LoVo (cell line): ENCODE measurements around the gene ACAA2.

Experiments
- DNase-seq: peaks from one replicate; pipeline ENCODE4 v3.0.0-alpha.2; 2016; ENCODE audit warnings: low spot score

The ACAA2 gene

DNA sequence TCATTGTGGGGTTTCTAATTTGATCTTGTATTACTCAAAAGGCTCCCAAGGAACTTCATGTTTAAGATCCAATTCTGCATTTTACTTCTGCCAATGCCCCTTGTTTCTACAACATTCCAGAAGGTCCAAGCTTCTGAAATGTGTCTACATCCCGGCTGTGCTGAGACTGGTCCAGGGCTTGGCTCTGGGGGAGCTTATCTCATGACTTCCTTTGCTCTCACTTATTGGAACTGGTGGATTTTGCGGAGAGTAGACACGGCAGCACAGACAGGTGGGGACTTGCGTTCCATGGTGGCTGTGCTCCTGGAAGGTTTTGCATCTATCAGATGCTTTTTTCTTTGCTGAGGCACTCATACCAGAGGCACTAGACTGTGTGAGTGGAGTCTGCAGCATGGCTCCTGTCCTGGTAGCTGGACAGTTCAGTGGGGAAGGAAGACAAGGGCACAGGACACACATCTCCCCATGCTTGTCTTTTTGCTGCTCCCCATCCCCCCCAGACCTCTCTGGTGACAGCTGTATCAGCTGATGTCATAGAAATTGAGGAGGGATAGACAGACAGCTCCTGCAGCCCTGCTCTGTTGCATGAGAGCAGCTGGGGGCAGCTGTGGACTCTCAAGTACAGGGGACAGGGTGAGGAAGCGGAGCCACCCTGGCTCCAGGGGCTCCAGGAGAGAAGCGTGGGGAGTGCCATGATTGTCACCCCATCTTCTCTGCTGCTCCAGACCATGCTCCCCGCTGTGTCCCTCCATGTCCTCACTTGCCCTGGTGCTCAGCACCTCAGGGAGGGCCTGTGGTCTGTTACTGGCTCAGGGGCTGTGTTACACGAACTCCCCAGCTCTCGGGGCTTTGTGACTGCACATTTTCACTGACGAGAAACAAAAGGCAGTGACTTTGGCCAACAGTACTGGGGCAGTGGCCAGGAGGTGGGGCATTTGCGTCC lies 46.0 kb downstream of the ACAA2 start:
- DNase-seq, result no peak

DNA sequence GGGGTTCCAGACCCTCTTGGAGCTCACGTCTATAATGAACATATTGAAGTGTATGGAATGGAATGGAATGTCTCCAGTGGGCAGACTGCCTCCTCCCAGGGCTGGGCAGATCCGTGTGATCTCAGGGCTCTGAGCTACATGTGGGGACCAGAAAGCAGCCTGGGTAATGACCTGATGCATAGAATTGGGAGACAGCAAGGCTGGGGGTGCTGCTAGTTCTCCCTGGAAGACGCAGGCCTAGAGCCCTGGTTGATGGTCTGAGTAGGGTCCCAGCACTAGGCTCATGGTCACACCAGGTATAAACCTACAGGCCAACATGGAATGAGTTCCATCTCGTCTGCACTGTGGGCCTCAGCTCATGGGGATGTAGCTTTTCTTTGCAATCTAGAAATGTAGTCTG lies 46.7 kb downstream of the ACAA2 start:
- no peak for DNase-seq

DNA sequence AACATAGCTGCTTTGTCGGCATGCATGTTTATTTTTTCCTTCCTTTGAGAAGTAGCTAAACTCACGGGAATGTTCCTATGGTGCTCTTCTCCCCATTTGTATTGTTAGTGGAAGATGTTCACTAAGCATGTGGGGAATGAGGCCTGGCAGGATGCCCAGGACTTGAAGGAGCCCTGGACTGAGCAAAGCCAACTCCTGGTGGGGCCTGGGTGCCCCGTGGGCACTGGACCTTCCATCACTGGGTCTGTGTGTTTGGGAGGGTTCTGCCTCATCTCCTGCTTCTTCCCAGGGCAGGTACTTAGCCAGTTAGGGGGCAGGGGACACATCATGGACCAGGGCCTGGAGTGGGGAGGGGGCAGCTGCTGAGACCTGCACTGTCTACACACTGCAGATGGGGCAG lies 49.3 kb downstream of the ACAA2 start:
- DNase-seq, result no peak

DNA sequence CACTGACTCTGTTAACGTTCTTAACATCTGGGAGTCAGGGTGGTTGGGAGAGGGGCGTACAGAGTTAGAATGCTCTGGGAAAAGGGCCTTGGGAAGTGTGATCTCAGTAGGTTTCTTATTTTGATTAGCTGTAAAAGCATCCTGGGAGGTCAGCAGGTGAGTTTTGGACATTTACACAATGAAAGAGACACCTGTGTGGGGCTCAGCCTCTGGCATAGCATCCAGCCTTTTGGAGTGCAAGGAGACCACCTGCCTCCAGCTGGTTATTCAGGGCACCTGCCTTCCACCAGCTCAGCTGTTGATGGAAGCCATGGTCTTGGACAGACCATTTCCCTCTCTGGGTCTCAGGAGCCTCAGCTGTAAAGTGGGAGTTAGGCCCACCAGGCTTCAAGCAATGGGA lies 49.7 kb downstream of the ACAA2 start:
- no peak for DNase-seq

DNA sequence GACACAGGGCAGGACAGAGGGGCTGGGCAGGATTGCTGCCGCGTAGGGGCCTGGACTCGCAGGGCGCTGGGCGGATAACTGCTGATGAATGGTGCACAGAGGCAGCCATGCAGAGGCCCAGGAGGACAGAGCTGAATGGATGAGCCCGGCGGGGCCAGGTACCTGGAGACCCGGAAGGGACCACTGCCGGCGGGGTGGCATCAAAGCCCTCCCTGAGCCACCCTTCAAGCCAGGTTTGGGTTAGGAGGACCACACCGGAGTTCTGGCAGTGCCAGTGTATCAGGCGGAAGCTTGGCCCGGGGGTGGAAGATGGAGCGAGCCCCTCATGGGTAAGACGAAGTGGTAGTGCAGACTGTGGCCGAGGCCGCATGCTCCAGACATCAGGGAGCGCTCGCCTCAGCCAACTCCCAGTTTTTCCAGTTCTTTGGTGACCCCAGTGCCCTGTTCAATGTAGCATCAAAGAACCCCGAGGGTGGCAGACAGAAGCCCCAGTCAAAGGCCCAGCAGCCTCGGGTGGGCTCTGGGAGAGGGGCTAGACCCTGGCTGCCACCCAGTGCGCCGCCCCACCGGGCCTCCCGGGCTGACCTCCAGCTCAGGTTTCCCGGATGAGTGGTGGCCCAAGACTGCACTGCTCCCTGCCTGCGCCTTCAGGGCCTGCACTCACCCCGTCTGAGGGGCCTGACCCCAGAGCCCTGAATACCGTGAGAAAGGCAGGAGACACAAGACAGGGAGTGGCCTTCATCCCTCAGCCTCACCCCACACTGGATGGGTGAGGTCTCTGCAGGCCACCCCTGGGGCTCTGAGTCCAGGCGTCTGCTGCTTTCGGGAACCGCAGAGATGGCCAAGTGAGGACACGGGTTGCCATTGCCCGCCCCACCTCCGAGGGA lies 50.9 kb downstream of the ACAA2 start:
- DNase-seq, result no peak

DNA sequence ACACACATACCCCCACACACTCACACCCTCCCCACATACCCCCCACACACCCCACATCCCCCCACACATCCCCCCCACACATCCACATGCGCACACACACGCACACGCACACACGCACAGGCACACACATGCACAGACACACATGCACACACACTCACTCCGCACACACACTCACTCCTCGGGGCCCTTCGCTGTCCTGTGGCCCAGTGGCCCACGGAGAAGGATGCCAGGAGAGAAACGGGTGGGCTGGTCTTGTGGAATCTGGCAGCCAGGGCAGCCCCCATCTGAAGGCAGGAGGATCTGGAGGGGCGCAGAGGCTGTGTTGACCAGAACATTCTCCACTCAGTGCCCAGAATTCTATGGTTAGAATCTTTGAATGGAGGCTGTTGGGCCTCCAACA lies 51.6 kb downstream of the ACAA2 start:
- DNase-seq, result no peak

DNA sequence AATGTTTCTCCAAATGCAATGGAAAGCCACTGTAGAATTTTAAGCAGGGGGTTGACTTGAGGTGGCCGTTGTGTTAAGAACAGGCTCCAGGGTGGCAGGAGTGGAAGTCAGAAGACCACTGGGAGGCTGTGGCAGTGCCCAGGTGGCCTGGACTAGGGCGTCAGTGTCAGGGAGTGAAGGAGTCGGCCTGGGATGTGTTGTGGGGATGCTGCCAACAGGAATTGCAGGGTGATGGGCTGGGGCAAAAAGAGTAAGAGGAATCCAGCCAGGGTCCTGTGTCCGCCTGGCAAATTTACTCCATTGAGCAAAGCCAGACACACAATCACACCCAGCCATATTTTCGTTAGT lies 55.1 kb downstream of the ACAA2 start:
- DNase-seq, result no peak

DNA sequence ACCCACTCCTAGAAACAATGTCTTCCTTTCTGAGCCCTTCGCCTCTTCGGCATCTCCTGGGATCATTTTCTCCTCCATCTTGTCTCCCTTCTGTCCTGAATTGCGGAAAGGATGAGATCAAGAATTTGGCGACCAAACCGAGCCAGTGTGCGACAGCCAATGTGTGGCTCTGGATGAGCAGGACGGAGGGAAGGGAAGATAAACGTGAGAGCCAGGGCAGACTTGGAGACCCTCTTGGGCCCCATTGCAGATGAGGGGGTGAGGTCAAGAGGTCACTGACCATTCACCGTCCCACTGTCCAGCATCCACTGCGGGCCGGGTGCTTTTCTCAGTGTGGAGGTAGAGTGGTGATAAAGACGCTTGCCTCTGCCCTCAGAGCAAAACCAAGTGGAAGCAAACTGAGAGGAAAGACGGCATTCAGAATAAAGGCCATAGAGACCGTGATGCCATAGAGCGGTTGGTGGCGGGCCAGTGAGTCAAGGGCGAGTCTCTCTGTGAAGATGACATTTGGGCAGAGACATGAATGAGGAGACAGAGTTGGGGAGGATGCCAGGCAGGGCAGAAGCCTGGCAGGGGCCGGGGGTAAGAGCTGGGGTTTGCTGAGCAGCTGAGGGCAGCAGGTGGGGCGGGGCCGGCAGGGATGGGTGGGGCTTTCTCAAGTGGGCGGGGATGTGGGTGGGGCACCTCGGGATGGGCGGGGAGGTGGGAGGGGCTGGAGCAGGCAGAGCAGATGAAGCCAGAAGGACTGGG lies 55.6 kb downstream of the ACAA2 start:
- DNase-seq, result no peak

DNA sequence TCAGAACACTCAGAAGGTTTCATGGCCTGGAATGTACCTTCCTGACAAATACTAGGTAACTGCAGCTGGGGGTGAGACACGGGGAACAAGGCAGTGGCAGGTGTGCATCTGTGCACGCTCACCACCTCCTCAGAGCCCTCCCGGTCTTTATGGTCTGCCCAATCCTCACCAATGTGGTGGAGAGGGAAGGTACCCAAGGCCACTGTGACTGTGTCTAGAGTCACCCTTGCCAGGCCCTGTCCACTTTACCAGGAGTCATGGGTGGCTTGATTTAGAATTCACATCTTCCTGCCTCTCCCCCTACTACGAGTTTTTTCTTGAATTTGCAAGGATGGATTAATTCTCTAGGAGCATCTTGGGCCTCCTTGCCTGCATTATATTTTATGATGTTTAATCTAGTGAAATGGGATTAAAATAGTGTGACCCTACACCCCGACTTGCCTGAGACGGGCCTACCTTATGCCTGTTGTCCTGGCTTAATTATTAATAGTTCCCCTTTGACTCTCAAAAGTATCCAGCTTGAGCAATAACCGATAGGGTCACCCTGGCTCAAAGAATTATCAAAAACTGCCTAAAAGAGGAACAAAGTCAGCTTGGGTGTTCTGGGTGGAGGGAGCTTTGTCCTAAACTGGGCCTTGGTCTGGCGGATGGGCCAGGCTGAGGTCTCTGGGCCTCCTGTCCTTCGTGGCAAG lies 56.5 kb downstream of the ACAA2 start:
- no peak for DNase-seq

DNA sequence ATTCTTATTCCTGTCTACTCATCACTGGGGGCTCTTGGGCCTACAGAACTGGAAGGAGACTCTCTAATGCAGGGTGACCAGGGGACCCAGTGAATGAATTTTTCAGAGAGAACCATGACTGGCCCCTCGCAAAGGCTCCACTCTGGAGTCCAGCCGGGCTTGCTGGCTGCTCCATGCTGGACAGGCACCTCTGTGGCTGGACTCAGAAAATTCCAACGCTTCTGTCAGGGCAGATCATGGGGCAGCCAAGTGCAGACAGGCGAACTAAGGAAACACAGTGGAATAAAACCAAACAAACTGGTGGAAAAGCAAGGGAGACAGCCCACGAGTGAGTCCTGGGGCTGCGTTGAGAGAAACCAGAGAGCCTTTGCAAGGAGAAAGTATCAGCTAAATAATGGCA lies 57.2 kb downstream of the ACAA2 start:
- no peak for DNase-seq

DNA sequence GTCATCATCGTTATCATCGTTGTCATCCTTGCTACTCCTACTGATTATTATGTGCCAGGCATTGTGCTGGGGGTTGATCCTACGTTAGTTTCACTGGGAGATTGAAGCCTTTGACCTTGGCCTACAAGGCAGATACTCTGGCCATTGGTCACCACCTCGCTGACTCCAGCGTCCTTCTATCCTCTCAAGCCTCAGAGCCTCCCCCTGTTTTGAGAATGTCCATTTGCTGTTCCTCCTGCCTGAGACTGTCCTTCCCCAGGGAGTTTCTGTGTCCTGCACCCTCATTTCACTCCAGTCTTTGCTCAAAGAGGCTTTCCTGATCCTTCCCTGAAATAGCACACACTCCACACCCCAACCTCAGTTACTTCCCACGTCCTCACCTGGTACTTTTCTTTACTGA lies 57.8 kb downstream of the ACAA2 start:
- DNase-seq, result no peak

DNA sequence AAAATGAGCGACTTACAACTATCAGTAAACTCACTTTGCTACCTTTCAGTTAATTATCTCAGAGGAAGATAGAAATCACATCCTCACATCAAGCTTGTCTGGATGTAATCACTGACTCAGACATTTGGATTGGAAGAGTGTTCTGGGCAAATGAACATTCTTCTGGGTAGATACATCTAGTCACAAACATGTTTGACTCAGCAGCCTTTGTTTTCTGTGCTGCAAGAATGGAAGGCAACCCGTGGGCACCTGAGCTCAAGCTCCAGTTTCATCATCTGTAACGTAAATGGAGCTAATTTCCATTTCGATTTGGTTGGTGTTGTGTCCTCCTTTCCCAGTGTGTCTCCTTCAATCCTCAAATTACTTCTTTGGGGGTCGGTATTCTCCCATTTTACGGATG lies 58.5 kb downstream of the ACAA2 start:
- no peak for DNase-seq

DNA sequence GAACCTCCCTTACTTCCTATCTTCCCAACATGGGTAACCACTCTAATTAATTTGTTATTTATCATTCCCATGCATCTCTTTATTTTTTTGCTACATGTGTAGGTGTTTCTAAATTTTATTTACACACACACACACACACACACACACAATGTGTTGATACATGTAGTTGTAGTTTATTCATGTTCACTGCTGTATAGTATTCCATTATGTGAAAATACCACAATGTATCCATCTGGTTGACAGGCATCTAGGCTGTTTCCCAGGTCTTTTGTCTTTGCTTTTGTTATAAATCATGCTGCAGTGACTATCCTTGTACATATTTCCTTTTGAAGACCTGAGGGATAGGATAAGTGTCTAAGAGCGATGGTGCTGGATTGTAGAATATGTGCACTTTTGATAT lies 59.7 kb downstream of the ACAA2 start:
- DNase-seq, result no peak

DNA sequence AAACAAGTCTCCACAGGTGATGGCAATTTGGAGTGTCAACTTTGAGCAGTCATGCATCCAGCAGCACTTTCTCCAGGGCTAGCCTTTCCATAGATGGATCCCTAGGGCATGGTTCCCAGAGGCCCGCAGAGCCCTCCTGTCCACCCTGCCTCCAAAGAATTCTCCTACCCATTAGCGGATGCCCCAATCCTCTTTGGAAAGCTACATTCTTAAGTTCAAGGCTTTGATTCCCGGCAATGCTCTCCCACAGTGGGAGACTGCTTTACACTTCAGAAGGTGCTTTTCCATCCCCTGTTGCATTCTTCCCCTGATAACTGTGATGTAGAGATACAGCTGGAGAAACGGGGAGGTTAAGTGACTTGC lies 61.3 kb downstream of the ACAA2 start:
- DNase-seq, result no peak

DNA sequence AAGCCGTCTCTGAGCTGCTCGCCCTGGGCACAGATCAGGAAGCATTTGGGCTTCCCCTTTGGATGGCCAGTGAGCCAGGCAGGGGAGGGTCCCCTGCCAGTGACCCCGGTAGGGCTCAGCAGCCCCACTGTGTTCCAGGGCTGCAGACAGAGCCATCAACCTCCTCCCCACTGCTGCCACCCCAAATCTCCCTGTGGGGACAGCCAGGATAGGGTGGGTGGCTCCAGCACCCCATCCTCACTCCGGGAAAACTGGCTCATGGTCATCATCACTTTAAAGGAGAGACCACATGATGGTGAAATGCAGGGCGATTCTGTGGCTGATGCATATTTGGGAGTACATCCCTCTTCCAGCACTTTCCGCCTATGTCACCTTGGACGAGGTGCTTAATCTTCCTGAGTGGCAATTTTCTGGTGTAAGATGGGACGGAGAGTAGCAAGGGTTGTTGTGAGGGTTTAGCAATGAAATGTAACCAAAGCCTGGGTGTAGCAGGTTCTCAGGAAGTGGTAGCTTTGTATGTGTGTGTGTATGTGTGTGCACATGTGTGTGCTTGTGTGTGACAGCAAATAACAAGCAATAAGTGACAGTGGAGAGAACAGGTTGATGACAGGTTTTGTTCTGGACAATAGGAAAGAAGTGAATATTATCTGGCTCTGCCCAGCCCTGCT lies 61.8 kb downstream of the ACAA2 start:
- no peak for DNase-seq

DNA sequence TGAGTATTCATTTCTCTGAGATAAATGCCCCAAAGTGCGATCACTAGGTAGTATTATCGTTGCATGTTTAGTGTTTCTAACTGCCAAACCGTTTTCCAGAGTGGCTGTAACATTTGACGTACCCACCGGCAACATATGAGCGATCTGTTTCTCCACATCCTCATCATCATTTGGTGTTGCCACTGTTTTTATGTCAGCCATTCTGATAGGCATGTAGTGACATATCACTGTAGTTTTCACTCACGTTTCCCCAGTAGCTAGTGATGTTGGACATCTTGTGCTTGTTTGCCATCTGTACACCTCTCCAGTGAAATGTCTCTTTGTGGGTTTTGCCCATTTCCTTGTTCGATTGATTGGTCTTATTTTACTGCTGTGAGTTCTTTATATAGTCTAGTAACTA lies 63.8 kb downstream of the ACAA2 start:
- no peak for DNase-seq

DNA sequence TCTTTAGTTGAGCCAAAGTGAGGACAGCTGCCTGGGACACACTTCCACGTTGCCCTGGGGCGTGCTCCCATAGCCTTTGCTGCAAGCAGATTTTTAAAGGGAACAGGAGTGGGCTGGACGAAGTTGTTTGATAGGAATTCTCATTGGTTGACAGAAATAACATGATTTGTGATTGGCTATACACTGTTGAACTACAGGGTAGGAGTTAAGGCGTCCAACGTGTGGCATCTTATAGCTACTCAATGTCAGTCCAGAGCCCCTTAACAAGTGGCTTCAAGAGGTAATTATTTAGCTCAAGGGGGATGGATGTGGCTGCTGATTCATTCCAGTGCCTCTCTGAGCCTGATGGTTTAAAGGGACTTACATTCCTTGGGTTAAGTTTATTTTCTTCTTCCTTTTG lies 65.5 kb downstream of the ACAA2 start:
- DNase-seq, result no peak

DNA sequence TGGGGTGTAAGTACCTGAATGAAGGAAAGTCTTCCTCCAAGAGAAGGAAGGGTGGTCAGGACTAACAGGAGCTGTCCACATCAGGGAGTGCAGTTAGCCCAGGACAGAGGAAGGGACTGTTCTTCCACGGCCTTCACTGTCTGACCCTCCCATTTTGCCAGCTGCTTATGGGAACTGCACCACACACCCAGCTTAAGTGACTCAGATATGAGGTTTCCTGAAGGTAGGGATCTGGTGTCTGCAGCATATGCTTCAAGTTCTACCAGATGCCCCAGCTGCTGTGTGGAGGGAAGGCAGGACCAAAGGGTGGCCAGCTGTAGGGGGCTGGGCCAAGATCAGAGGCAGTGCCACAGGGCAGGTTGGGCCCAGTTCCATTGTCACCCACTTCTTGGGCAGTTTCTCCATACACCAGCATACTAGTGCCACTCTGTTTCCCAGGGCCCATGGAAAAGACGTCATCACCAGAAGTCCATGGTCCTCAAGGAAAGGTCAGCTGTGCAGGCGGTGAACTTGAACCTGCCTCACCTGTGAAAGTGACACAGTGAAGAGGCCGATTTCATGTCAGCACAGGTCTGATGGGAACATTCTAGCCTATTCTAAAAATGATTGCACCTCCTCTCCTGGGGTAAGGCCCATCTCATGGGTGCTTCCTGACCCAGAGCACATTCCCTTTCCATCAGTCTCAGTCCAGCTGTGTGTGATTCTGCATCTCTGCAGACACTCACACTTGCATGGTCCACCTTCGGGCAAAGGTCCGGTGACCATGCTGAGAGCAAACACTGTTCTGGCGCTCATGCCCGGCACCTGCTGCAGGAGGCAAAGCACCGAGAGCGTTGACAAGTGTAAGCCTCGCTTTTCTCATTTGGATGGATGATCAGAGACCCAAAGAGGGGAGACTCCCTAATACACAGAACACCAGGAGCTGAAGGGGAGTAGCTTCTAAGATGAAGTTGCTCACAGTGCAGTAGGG lies 68.0 kb downstream of the ACAA2 start:
- DNase-seq, result no peak

DNA sequence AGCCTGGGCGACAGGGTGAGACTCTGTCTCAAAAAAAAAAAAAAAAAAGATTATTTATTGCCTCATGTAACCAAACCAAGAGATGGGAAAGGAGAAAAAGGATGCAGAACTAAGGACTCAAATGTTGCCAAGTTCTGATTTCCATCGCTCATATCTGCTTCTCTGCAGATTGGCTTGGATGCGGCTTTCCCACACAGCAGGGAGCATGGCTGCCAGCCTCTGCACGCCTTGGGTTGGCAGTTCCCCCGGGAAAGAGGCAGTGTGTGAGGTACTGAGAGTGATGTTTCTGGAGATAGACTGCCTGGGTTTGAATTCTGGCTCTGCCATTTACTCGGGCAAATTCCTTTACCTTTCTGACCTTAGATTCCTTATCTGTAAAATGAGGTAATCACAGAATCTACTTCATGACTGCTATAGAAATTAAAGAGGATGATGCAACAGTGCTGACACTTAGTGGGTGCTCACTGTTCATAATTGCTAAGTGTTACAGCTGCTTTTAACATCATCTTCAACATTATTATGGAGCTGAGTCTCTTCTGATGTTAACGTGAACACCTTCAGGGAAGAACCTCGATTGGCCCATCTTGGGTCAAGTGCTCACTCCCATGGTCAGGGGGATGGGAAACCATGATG lies 68.8 kb downstream of the ACAA2 start:
- DNase-seq, result no peak

DNA sequence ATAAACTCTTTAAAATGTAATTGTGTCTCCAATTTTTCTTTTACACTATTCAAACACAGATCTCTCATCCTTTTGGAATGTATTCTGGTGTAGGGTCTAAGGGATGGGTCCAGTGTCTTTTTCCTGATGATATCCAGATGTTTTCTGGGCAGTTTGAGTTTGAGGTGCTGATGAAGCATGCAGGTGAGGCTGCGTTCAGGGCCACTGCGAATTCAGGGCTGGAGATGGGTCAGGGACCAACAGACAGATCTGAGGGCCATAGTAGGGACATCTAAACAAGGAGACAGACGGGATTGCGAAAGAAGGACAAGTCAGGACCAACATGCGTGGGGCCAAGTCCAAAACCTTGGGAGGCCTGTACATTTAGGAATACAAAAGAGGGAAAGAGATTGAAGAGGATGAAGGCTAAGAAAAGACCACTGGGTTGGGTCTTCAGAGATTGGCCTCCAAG lies 70.2 kb downstream of the ACAA2 start:
- DNase-seq, result no peak
